Heart left ventricle (tissue), 16 donors: Measurements from ENCODE around the gene HOXD3. TPM values are rescaled to one million over a fixed set of nuclear protein-coding genes. Genes with fewer than 3 reads are reported as not detected.

ENCODE experiments used
- ATAC-seq, 4 donors: fragments of 200-7000 bp; cut with Tn5 transposase; one replicate each; pipeline ENCODE4 v1.9.1; 2020 to 2022; ENCODE audit warnings: moderate library complexity in 4 of 4, mild to moderate bottlenecking in 3 of 4, moderate number of reproducible peaks in 1 of 4
- DNase-seq, 5 donors: peaks; one replicate each; pipeline ENCODE4 v3.0.0-alpha.2; 2020
- H3K27ac ChIP-seq, 12 donors: fragments of 200-600 bp; sonication (generic) in 4 of 12; one replicate each; pipeline versions ENCODE4 v1.5.0 to v1.8.0; 2016 to 2022; ENCODE audit warnings: mild to moderate bottlenecking in 2 of 12
- H3K27me3 ChIP-seq, 9 donors: fragments of 200-600 bp; sonication (generic) in 2 of 9; one replicate each; pipeline versions ENCODE4 v1.5.1 to v1.8.0; 2016 to 2022; ENCODE audit warnings: mild to moderate bottlenecking in 3 of 9
- H3K36me3 ChIP-seq, 9 donors: fragments of 200-600 bp; sonication (generic) in 2 of 9; one replicate each; pipeline versions ENCODE4 v1.5.0 to v1.8.0; 2018 to 2022; ENCODE audit warnings: mild to moderate bottlenecking in 2 of 9
- H3K4me1 ChIP-seq, 12 donors: fragments of 200-600 bp; sonication (generic) in 4 of 12; one replicate each; pipeline versions ENCODE4 v1.5.0 to v1.8.0; 2016 to 2022; ENCODE audit warnings: mild to moderate bottlenecking in 3 of 12
- H3K4me3 ChIP-seq, 12 donors: fragments of 200-600 bp; sonication (generic) in 4 of 12; one replicate each; pipeline versions ENCODE4 v1.5.0 to v1.8.0; 2017 to 2022; ENCODE audit warnings: mild to moderate bottlenecking in 9 of 12, moderate library complexity in 4 of 12
- H3K9me3 ChIP-seq, 12 donors: fragments of 200-600 bp; sonication (generic) in 4 of 12; one replicate each; pipeline versions ENCODE4 v1.5.0 to v1.8.0; 2016 to 2022; ENCODE audit warnings: mild to moderate bottlenecking in 1 of 12
- CTCF ChIP-seq, 12 donors: fragments of 200-600 bp; sonication (generic) in 4 of 12; IDR thresholded peaks; one replicate each; pipeline versions ENCODE4 v1.5.0 to v1.8.0; 2018 to 2022; ENCODE audit warnings: antibody characterized with exemption in 12 of 12, mild to moderate bottlenecking in 5 of 12
- POLR2A ChIP-seq, 2 donors: fragments of 450-650 bp; IDR thresholded peaks; one replicate each; pipeline ENCODE4 v1.6.1; 2017; ENCODE audit warnings: antibody characterized with exemption in 2 of 2, mild to moderate bottlenecking in 2 of 2, moderate library complexity in 2 of 2
- WGBS, 4 donors: extraction: QIAGEN DNeasy Blood & Tissue Kit in 2 of 4; methylation state at CpG; one replicate each; pipeline versions ENCODE4 v1.1.5 to v1.1.7; 2013 to 2018; 5-methylcytosine and 5-hydroxymethylcytosine counted together
- intact Hi-C, 10 donors: fragments of 100-400 bp; cut with DNase I; formaldehyde crosslinking; loops; one replicate each; pipeline versions ENCODE4 v1.11.1 to v1.14.2; 2022
- polyA plus RNA-seq, 2 donors: library from polyadenylated mRNA; stranded (reverse); fragments of 200-250 nt; gene quantifications; one replicate each; pipeline ENCODE4 v1.2.3, GENCODE V29; 2013
- total RNA-seq, 9 donors: library from RNA; depleted of rRNA in 2 of 9; stranded (reverse); fragments of >200 nt in 2 of 9; fragmentation: NEBNext Ultra II Directional in 3 of 9; extraction: Animal tissue kit (Norgen Biotek cat#: 25700) in 3 of 9; gene quantifications; one replicate each; pipeline versions ENCODE4 v1.1.0 to v1.2.4, GENCODE V29; 2016 to 2023
- donor health status: ischemic (EF 13 %, LVEDD 7.1; RV severe dilation, severe dysfunction).
- donor health status: healthy with polysubstance abuse.
- donor health status: DM: no; HTN: yes; CAD: no.
- donor health status: DM: no; HTN: no; CAD: no.
- donor health status: ischemic (EF 25% LVEDD 6.9; RV normal size, moderate dysfunction).
- donor health status: ischemic (EF 25% LVEDD 5.7; RV mildly dilated, moderate dysfunction).
- donor health status: healthy.
- donor health status: DM: yes; HTN: yes; CAD: no.
- donor health status: ischemic (EF 35%, LVEDD 5.7; RV mildly dilated, moderate dysfunction).
- donor health status: nonischemic (EF 11% LVEDD 7.7; RV severe dilation, severe dysfunction).
- donor health status: DM: yes; HTN: yes; CAD: no.
- donor health status: PGD.
- donor health status: ischemic (EF 29% LVEDD 5.4; RV normal size, mild dysfunction).
- donor health status: nonischemic (EF 23%, LVEDD 6.1; RV moderate dilation, normal function).

The HOXD3 gene
- total and polyA plus RNA-seq, 11 donors, result 0.04 to 1.4 (median 0.52) TPM

DNA sequence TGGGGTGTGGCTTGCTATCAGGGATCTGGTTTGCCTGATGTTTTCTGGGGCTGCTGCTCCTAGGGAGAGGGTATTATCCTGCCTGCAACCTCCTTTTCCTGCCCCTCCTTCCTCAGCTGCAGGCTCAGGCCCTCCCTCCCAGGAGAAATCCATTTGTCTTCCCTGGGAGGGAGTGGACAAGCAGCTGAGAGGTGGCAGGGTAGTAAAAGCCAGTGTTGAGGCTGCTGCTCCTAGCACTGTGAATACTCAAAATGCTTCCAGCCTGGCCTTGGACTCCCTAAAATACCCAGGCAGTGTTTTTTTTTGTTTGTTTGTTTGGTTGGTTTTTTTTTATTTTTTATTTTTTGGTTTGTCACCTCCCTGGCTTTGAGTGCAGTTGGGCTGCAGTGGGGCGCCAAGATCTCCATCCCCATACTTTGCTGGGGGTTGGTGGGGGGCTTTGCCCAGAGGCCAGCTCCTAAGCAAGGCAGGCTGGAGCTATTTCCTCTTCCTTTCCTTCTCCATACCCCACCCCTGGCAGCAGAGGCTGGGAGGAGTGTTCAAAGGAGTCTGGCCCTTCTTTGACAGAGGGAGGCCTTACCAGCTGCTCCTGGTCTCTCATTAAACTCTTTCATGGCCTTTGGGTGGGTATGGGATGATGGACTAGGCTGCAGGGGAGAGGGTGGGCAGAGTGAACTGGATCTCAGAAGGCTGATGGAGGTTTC lies 13.6 kb downstream of the HOXD3 start:
- 87 to 95% (median 88%) methylated on average over 1 of the region's 1 CpG for WGBS, 4 donors
- no peak overlapping the region for H3K4me3 ChIP-seq
- TF ChIP-seq CTCF (IDR thresholded peaks at IDR 0.05), result no peak
- TF ChIP-seq POLR2A (IDR thresholded peaks at IDR 0.05), result no peak
- no peak for ATAC-seq
- H3K27ac ChIP-seq, result peak overlapping the region in 1 of 12 donors; percentile 76
- H3K9me3 ChIP-seq, result no peaks in the 10 kb centered on the region
- H3K4me1 ChIP-seq, result peaks cover 0 to 22% (median 0%) of the 10 kb centered on the region in 12 donors
- H3K36me3 ChIP-seq, result no peaks in the 10 kb centered on the region
- peaks cover 48 to 100% (median 91%) of the 10 kb centered on the region in 9 donors for H3K27me3 ChIP-seq
- no peak for DNase-seq
- intact Hi-C loops, result loop anchor here in 1 of 10 donors (10.0 kb wide), 1 partner anchor 94 kb away; the partner anchor contains the start of gene MTX2

GRCh38 chr2:176171351-176172006 lies 14.4 kb downstream of the HOXD3 start:
- 7 to 33% (median 18%) methylated on average over 31 to 51 of the region's 51 CpGs for WGBS, 4 donors
- peaks cover 0 to 22% (median 0%) of the 10 kb centered on the region in 12 donors for H3K4me1 ChIP-seq
- ATAC-seq, result no peak
- H3K27ac ChIP-seq, result peak overlapping the region in 2 of 12 donors; percentile 49 to 76
- TF ChIP-seq CTCF (IDR thresholded peaks at IDR 0.05) (no peak), POLR2A (IDR thresholded peaks at IDR 0.05) (no peak)
- no peak for DNase-seq
- no peaks in the 10 kb centered on the region for H3K9me3 ChIP-seq
- no peaks in the 10 kb centered on the region for H3K36me3 ChIP-seq
- peaks cover 48 to 100% (median 94%) of the 10 kb centered on the region in 9 donors for H3K27me3 ChIP-seq
- H3K4me3 ChIP-seq, result peak overlapping the region in 1 of 12 donors; percentile 7
- intact Hi-C loops, result loop anchor here in 1 of 10 donors (10.0 kb wide), 1 partner anchor 93 kb away; the partner anchor contains the start of gene MTX2

- peaks cover 51 to 100% (median 95%) of the 10 kb centered on the region in 9 donors for H3K27me3 ChIP-seq
- no peak for DNase-seq
- intact Hi-C loops, result loop anchor here in 1 of 10 donors (10.0 kb wide), 1 partner anchor 93 kb away; the partner anchor contains the start of gene MTX2
- peak overlapping the region in 1 of 12 donors; percentile 7 for H3K4me3 ChIP-seq
- no peak for TF ChIP-seq POLR2A (IDR thresholded peaks at IDR 0.05)
- TF ChIP-seq CTCF (IDR thresholded peaks at IDR 0.05), result no peak
- WGBS, 4 donors, result 12 to 35% (median 28%) methylated on average over 39 to 60 of the region's 60 CpGs
- no peaks in the 10 kb centered on the region for H3K9me3 ChIP-seq
- H3K27ac ChIP-seq, result peak overlapping the region in 2 of 12 donors; percentile 49 to 76
- H3K36me3 ChIP-seq, result no peaks in the 10 kb centered on the region
- ATAC-seq, result no peak
- H3K4me1 ChIP-seq, result peaks cover 0 to 22% (median 0%) of the 10 kb centered on the region in 12 donors
Observed at GRCh38 chr2:176172007-176172894, 15.1 kb downstream of the HOXD3 start.
